ENCODE results near the gene CYP4V2.

Gene CYP4V2

DNA sequence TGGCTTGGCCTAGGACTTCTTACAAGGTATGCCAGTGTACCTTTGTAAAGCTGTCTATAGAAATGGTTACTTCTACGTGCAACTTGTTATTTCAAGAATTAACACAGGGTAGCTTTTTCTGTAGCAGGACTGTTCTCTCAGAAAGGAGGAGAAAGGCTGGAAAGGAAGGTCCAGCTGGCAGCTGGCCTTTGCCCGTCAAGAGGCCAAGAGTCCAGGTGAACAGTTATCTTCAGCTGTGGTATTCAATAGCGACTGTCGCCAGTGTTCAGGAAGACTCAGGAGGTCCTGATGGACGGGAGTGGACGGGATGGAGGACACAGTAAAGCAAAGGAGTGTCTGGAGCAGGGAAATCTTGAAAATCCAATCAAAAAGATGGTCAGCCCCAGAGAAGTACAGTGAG lies 4.7 kb downstream of the CYP4V2 start:
- no peak for DNase-seq (ENCODE audit: low spot score)
- in situ Hi-C loops (cut with MboI; ENCODE audit: low sequenced_read_pairs, unreplicated experiment): no loop called here
- TF ChIP-seq, protein P1, sequence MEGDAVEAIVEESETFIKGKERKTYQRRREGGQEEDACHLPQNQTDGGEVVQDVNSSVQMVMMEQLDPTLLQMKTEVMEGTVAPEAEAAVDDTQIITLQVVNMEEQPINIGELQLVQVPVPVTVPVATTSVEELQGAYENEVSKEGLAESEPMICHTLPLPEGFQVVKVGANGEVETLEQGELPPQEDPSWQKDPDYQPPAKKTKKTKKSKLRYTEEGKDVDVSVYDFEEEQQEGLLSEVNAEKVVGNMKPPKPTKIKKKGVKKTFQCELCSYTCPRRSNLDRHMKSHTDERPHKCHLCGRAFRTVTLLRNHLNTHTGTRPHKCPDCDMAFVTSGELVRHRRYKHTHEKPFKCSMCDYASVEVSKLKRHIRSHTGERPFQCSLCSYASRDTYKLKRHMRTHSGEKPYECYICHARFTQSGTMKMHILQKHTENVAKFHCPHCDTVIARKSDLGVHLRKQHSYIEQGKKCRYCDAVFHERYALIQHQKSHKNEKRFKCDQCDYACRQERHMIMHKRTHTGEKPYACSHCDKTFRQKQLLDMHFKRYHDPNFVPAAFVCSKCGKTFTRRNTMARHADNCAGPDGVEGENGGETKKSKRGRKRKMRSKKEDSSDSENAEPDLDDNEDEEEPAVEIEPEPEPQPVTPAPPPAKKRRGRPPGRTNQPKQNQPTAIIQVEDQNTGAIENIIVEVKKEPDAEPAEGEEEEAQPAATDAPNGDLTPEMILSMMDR (IDR thresholded peaks at IDR 0.05; ENCODE audit: borderline replicate concordance, control extremely low read depth, extremely low read depth, insufficient read depth, missing control alignments): no peak

DNA sequence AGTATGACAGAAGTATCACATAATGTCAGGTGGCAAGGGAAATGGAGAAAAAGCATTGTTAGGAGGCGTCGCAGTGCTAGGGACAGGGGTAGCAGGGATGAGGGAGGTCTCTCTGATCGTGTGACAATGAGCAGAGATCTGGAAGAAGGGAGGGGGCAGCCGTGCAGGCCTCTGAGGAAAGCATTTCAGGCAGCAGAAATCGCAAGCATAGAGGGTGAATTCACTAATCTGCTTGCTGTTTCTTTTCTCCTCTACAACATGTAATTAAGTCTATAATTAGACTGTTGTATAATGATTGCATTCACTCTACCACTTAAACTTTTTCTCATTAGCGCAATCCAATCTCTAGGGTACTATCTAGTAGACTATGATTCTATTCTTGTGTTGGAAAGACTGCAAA lies 9.1 kb downstream of the CYP4V2 start:
- in situ Hi-C loops (cut with MboI; ENCODE audit: low sequenced_read_pairs, unreplicated experiment): no loop called here
- DNase-seq (ENCODE audit: low spot score): no peak
- TF ChIP-seq, protein P1 (IDR thresholded peaks at IDR 0.05; ENCODE audit: borderline replicate concordance, control extremely low read depth, extremely low read depth, insufficient read depth, missing control alignments): no peak

DNA sequence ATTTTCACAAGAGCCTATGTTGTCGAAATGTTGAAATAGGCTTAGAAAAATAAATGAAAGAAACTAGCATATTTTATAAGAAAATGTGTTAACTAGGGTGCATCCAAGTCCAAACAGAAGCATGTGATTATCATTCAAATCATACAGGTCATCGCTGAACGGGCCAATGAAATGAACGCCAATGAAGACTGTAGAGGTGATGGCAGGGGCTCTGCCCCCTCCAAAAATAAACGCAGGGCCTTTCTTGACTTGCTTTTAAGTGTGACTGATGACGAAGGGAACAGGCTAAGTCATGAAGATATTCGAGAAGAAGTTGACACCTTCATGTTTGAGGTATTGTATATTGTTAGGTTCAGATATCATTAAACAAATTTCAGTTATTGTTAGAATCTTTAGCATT lies 9.6 kb downstream of the CYP4V2 start:
- in situ Hi-C loops (cut with MboI; ENCODE audit: low sequenced_read_pairs, unreplicated experiment): no loop called here
- DNase-seq (ENCODE audit: low spot score): no peak
- TF ChIP-seq, protein P1 (IDR thresholded peaks at IDR 0.05; ENCODE audit: borderline replicate concordance, control extremely low read depth, extremely low read depth, insufficient read depth, missing control alignments): no peak

DNA sequence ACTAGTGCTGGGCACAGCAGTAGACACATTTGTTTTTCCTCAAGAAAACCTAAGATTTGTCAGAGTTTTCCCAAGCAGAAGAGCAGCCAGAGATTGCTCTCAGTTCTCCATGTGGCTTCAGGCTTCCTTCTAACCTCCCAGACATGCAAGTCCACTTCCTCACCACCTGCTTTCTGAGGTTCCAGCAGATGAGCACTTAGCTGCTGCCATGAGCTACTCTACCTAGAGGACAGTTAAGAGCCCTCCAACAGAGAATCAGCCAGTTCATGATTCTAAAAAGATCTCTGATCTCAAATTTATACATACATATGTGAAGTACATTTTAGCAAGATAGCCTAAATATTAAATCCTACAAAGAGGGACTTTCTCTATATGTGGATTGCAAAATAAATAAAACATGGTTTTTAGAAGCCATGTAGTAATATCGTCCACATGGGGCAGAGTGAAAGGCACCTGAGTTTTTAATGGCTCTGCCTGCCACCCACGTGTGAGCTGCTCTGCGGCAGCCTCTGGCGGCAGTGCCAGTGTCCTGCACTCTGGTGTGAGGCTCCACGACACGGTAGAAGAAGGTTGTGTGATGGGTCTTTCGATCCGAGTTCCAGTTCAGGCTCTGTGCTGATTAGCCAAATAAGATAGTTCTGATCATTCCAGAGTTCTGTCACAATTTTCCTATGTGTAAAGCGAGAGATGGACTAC lies 10.3 kb downstream of the CYP4V2 start:
- TF ChIP-seq, protein P1 (IDR thresholded peaks at IDR 0.05; ENCODE audit: borderline replicate concordance, control extremely low read depth, extremely low read depth, insufficient read depth, missing control alignments): peak; percentile 66
- peak; percentile 68 for DNase-seq (ENCODE audit: low spot score)
- in situ Hi-C loops (cut with MboI; ENCODE audit: low sequenced_read_pairs, unreplicated experiment): no loop called here

DNA sequence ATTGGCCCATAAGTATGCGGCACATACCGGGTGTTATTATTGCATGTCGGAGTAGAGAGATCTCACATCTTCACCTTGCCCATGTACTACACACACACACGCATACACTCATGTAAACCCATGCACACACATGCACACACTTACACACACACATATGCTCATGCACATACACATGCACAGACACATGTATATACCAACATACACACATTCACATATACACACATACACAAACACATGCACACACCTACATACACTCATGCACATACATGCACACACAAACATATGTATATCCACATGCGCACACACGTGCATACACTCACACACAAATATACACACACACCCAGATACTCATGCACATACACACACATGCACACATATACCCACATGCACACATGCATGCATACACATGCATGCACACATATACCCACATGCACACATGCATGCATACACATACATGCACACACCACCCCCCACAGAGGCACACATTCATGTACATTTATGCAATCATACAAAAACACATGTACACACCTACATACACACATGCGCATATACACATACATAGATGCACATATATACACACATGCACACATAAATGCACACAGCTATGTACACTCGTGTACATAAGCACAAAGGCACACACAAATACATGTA lies 11.2 kb downstream of the CYP4V2 start:
- no peak for DNase-seq (ENCODE audit: low spot score)
- in situ Hi-C loops (cut with MboI; ENCODE audit: low sequenced_read_pairs, unreplicated experiment): no loop called here
- TF ChIP-seq, protein P1 (IDR thresholded peaks at IDR 0.05; ENCODE audit: borderline replicate concordance, control extremely low read depth, extremely low read depth, insufficient read depth, missing control alignments): no peak

DNA sequence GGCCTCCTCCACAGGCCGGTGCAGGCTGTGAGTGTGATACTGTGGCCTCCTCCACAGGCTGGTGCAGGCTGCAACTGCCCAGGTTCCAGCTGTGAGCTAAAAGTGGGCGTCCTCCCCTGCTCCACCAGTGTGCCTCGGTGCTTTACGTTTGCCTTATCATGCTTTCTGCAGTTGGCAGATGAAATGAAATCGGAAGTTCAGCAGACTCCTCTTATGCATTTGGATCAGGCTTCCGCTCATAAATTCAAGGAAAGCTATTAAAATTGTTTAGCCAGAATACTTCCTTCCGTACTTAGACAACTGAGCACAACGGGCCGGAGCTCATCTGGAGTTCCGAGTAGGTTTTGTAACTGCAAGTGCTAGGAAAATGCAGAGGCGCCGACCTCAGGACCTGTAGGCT lies 12.0 kb downstream of the CYP4V2 start:
- DNase-seq (ENCODE audit: low spot score): no peak
- TF ChIP-seq, protein P1 (IDR thresholded peaks at IDR 0.05; ENCODE audit: borderline replicate concordance, control extremely low read depth, extremely low read depth, insufficient read depth, missing control alignments): no peak
- in situ Hi-C loops (cut with MboI; ENCODE audit: low sequenced_read_pairs, unreplicated experiment): no loop called here
